Measurements from ENCODE around the gene ALG8. TPM values are rescaled to one million over a fixed set of nuclear protein-coding genes. Genes with fewer than 3 reads are reported as not detected.

The ALG8 gene
- total and polyA plus RNA-seq, 2 donors from 2014 or later: 34.1 to 49.7 TPM

DNA sequence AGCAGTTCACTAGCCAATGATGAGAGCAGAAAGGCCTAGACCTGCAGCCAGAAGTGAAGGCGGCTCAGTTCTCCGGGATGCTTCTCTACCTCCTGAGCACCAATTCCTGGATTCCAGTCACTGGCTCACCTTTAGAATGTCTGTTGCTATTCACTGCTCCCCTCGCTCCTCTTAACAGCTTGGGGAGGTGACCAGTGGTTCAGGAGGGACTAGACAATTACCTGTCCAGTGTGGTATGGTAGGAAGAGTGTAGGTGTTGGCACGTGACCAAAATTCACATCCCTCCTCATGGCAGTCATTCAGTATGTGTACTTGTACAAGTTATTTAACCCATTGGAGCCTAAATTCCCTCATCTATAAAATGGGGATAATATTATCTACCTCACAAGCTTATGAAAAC is 71.7 kb downstream of the ALG8 start:
- H3K9ac ChIP-seq (ENCODE audit: low read length in 3 of 3): no peak overlapping the region
- FAIRE-seq (no peak), DNase-seq (no peak)
- H3K36me3 ChIP-seq (ENCODE audit: control insufficient read depth in 2 of 3, insufficient read depth in 3 of 3, low read length in 3 of 3): peaks cover 2 to 18% (median 16%) of the 10 kb centered on the region in 3 donors
- intact Hi-C loops (cut with DNase I): no loop called here
- H3K4me3 ChIP-seq (ENCODE audit: low read length in 3 of 3): no peak overlapping the region
- no peaks in the 10 kb centered on the region for H3K27me3 ChIP-seq (ENCODE audit: control insufficient read depth, insufficient read depth, low read length)
- no peak overlapping the region for H3K27ac ChIP-seq (ENCODE audit: low read depth in 2 of 2, low read length in 2 of 2)
- H3K9me3 ChIP-seq (ENCODE audit: control insufficient read depth in 2 of 3, insufficient read depth in 1 of 3, low read length in 3 of 3): no peaks in the 10 kb centered on the region
- H3K4me1 ChIP-seq (ENCODE audit: control insufficient read depth in 2 of 3, insufficient read depth in 2 of 3, low read depth in 1 of 3, low read length in 3 of 3): peaks cover 0 to 2% (median 0%) of the 10 kb centered on the region in 3 donors
- no peak for TF ChIP-seq CTCF (IDR thresholded peaks at IDR 0.05; ENCODE audit: borderline replicate concordance, extremely low read depth, insufficient read depth)

DNA sequence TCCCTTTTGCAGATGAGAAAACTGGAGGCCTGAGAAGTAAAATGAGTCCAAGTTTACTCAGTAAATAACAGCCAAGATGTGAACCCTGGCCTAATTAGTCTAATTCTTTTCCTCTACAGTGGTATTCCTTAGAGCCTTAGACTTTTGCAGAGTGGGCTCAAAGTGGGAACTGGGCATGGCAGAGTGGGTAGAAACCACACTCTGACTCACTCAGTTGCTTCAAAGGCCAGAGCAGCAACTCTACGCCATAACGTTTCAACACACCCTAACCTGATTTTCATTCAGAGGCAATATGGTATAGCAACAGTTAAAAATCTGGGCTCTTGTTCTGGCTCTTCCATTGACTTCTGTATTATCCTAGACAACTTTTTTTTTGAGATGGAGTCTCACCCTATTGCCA is 73.0 kb downstream of the ALG8 start:
- TF ChIP-seq CTCF (IDR thresholded peaks at IDR 0.05; ENCODE audit: borderline replicate concordance, extremely low read depth, insufficient read depth): no peak
- Histone ChIP-seq H3K9ac (ENCODE audit: low read length in 3 of 3) (no peak overlapping the region), H3K36me3 (ENCODE audit: control insufficient read depth in 2 of 3, insufficient read depth in 3 of 3, low read length in 3 of 3) (peaks cover 2 to 13% (median 12%) of the 10 kb centered on the region in 3 donors), H3K9me3 (ENCODE audit: control insufficient read depth in 2 of 3, insufficient read depth in 1 of 3, low read length in 3 of 3) (no peaks in the 10 kb centered on the region), H3K4me3 (ENCODE audit: low read length in 3 of 3) (no peak overlapping the region), H3K27me3 (ENCODE audit: control insufficient read depth, insufficient read depth, low read length) (no peaks in the 10 kb centered on the region), H3K27ac (ENCODE audit: low read depth in 2 of 2, low read length in 2 of 2) (no peak overlapping the region), H3K4me1 (ENCODE audit: control insufficient read depth in 2 of 3, insufficient read depth in 2 of 3, low read depth in 1 of 3, low read length in 3 of 3) (peaks cover 0 to 4% (median 2%) of the 10 kb centered on the region in 3 donors)
- DNase-seq: no peak
- intact Hi-C loops (cut with DNase I): no loop called here
- FAIRE-seq: no peak

DNA sequence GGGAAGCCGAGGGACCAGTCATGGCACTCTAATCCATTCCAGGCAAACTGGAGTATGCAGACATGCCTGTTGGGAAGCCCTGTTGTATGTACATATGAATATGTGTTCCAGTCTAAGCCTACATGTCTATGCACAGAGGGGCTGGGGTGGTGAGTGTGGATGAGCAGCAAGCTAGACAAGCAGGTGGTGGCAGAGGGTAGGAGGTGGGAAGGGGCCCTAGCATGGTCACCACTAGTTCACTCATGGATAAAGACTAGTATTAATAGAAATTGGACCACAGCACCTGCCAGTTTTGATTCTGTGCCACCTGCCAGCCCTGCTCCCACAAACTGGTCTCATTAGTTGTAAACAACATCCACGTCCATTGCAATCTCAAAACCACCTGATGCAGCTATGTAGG is 74.2 kb downstream of the ALG8 start:
- TF ChIP-seq CTCF (IDR thresholded peaks at IDR 0.05; ENCODE audit: borderline replicate concordance, extremely low read depth, insufficient read depth): no peak
- Histone ChIP-seq H3K9ac (ENCODE audit: low read length in 3 of 3) (no peak overlapping the region), H3K36me3 (ENCODE audit: control insufficient read depth in 2 of 3, insufficient read depth in 3 of 3, low read length in 3 of 3) (peaks cover 2 to 8% (median 6%) of the 10 kb centered on the region in 3 donors), H3K4me1 (ENCODE audit: control insufficient read depth in 2 of 3, insufficient read depth in 2 of 3, low read depth in 1 of 3, low read length in 3 of 3) (peaks cover 0 to 9% (median 5%) of the 10 kb centered on the region in 3 donors), H3K9me3 (ENCODE audit: control insufficient read depth in 2 of 3, insufficient read depth in 1 of 3, low read length in 3 of 3) (no peaks in the 10 kb centered on the region), H3K27me3 (ENCODE audit: control insufficient read depth, insufficient read depth, low read length) (no peaks in the 10 kb centered on the region), H3K4me3 (ENCODE audit: low read length in 3 of 3) (no peak overlapping the region), H3K27ac (ENCODE audit: low read depth in 2 of 2, low read length in 2 of 2) (no peak overlapping the region)
- intact Hi-C loops (cut with DNase I): no loop called here
- FAIRE-seq (no peak), DNase-seq (peak in 1 of 5 donors; percentile 7)
